ENCODE measurements around the gene LAIR1.

DNA sequence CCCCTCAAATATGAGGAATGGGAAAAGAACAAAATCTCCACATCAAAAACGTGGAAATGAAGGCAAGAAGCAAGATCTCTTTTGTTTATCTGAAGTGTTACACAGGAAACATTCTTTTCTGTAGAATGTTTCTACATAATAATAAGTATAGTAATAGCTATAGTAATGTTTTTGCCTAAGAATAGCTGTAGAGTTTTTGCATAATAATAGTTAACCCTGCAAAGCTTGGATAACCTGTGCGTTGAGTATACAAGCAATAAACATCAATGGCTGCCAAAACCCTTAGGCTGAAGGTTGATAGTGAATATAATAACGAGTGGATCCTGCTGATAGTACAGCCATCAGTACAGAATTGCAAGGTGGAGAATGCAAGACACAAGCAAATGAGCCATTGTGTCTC lies 40.7 kb downstream of the LAIR1 start:
- TF ChIP-seq, protein P1, sequence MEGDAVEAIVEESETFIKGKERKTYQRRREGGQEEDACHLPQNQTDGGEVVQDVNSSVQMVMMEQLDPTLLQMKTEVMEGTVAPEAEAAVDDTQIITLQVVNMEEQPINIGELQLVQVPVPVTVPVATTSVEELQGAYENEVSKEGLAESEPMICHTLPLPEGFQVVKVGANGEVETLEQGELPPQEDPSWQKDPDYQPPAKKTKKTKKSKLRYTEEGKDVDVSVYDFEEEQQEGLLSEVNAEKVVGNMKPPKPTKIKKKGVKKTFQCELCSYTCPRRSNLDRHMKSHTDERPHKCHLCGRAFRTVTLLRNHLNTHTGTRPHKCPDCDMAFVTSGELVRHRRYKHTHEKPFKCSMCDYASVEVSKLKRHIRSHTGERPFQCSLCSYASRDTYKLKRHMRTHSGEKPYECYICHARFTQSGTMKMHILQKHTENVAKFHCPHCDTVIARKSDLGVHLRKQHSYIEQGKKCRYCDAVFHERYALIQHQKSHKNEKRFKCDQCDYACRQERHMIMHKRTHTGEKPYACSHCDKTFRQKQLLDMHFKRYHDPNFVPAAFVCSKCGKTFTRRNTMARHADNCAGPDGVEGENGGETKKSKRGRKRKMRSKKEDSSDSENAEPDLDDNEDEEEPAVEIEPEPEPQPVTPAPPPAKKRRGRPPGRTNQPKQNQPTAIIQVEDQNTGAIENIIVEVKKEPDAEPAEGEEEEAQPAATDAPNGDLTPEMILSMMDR (IDR thresholded peaks at IDR 0.05), result no peak
- TF ChIP-seq EZH2 (IDR thresholded peaks at IDR 0.05), result no peak

Data from neural progenitor cell (in vitro differentiated cells).